ENCODE measurements around the gene ACTN1. TPM values are rescaled to one million over a fixed set of nuclear protein-coding genes. Genes with fewer than 3 reads are reported as not detected.
A peak's percentile ranks its signal among the peaks of the same experiment; 100 is the strongest.

The ACTN1 gene
- total RNA-seq, 4 donors from 2014 or later: 958 to 2,110 (median 1,439) TPM

DNA sequence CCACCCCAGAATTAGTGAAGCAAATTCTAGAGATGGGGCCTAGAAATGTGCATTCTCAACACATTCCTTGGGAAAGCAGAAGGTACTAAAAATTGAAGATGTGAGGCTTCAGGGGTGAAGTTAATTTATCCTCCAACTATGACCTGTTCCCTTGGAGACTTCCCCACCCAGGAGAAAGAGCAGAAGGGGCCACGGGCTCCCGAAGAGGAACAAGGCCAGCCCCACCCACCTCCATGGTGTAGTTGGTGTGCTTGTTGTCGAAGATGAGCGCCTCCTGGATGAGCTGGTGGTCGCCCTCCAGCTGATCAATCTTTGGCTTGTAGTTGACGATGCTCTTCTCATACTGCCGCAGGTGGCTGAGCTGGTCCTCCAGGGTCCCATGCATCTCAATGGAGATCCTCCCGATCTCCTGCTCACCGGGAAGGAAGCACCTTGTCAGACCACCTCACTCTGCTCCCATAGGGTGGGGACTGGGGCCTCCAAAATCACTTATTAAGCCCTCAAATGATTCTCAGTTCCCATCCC is 98.5 kb downstream of the ACTN1 start:
- H3K9me3 ChIP-seq: no peaks in the 10 kb centered on the region
- DNase-seq (ENCODE audit: extremely low spot score): no peak
- peaks cover 15 to 58% (median 46%) of the 10 kb centered on the region in 4 donors for H3K4me1 ChIP-seq
- intact Hi-C loops (cut with DNase I): no loop called here
- no peaks in the 10 kb centered on the region for H3K27me3 ChIP-seq
- H3K36me3 ChIP-seq: peaks cover 97 to 100% (median 99%) of the 10 kb centered on the region in 4 donors
- TF ChIP-seq POLR2A (IDR thresholded peaks at IDR 0.05; ENCODE audit: low read depth) (no peak), POLR2AphosphoS5 (IDR thresholded peaks at IDR 0.05) (no peak), EP300 (IDR thresholded peaks at IDR 0.05) (no peak)
- TF ChIP-seq, protein P1, sequence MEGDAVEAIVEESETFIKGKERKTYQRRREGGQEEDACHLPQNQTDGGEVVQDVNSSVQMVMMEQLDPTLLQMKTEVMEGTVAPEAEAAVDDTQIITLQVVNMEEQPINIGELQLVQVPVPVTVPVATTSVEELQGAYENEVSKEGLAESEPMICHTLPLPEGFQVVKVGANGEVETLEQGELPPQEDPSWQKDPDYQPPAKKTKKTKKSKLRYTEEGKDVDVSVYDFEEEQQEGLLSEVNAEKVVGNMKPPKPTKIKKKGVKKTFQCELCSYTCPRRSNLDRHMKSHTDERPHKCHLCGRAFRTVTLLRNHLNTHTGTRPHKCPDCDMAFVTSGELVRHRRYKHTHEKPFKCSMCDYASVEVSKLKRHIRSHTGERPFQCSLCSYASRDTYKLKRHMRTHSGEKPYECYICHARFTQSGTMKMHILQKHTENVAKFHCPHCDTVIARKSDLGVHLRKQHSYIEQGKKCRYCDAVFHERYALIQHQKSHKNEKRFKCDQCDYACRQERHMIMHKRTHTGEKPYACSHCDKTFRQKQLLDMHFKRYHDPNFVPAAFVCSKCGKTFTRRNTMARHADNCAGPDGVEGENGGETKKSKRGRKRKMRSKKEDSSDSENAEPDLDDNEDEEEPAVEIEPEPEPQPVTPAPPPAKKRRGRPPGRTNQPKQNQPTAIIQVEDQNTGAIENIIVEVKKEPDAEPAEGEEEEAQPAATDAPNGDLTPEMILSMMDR (IDR thresholded peaks at IDR 0.05): no peak
- H3K4me3 ChIP-seq: no peak overlapping the region
- WGBS: 86% methylated on average over 9 of the region's 9 CpGs
- H3K27ac ChIP-seq (replicated peaks in 1 of 4): peak overlapping the region; percentile 71 to 98 (median 90)

DNA sequence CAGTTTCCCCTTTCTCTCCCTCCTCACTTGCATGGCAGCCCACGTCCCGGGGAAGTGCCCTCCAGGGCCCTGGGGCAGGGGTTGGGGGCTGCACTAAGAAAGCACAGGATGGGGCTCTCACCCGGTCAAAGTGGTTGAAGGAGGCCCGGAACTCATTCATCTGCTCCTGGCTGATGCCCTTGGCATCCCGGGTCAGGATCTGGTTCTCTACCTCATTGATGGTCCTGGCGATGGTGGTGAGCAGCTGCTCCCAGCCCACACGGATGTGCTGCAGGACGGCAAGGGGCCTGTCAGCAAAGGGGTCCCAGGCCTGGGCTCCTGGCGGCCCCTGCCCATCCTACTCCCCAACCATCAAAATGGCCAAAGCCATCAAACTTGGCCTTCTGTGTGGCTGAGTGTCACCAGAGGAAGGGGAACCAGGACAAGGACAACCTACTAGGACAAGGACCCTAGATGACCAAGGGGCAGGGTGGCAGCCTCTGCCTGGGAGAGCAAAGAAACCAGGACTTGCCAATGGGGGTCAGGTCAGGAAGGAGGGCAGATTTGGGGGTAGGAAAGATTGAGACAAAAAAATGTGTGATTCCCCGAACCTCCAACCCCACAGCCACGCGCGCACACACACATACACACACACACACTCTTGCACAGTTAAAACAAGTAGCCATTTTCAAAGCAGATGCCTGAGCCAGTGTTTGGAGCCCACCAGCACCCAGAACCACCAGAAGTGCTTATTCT is 99.1 kb downstream of the ACTN1 start:
- H3K4me3 ChIP-seq: no peak overlapping the region
- peaks cover 12 to 52% (median 40%) of the 10 kb centered on the region in 4 donors for H3K4me1 ChIP-seq
- H3K27ac ChIP-seq (replicated peaks in 1 of 4): peak overlapping the region; percentile 71 to 98 (median 90)
- H3K27me3 ChIP-seq: no peaks in the 10 kb centered on the region
- no peak for DNase-seq (ENCODE audit: extremely low spot score)
- H3K9me3 ChIP-seq: no peaks in the 10 kb centered on the region
- peaks cover 97 to 100% (median 100%) of the 10 kb centered on the region in 4 donors for H3K36me3 ChIP-seq
- WGBS: 88% methylated on average over 9 of the region's 13 CpGs
- TF ChIP-seq, protein P1 (IDR thresholded peaks at IDR 0.05): no peak
- no peak for TF ChIP-seq EP300 (IDR thresholded peaks at IDR 0.05)
- no peak for TF ChIP-seq POLR2A (IDR thresholded peaks at IDR 0.05; ENCODE audit: low read depth)
- TF ChIP-seq POLR2AphosphoS5 (IDR thresholded peaks at IDR 0.05): no peak
- intact Hi-C loops (cut with DNase I): no loop called here

DNA sequence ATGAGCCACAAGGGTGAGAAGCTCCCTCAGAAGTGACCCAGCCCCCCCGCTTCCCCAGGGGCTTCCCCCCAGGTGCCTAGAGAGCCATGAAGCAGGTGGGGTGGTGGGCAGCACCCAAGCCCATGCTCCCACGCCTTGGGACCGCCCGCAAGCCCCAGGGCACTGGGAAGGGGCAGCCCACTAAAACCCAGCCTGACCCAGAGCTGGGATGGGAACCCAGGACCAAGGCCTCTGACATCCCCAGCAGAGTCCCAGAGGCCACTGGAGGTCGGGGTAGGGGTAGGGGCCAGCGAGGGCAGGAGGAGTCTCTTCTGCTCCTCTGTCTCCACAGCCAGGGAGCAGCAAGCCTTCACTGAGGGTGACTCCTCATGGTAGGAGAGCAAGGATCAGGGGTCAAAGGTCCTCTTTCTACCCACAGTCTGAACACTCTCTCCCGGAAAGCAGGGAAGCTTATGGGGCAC is 99.8 kb downstream of the ACTN1 start:
- Histone ChIP-seq H3K4me3 (no peak overlapping the region), H3K36me3 (peaks cover 97 to 100% (median 100%) of the 10 kb centered on the region in 4 donors), H3K4me1 (peaks cover 6 to 45% (median 33%) of the 10 kb centered on the region in 4 donors), H3K27ac (replicated peaks in 1 of 4) (peak overlapping the region; percentile 71 to 98 (median 90)), H3K9me3 (no peaks in the 10 kb centered on the region), H3K27me3 (no peaks in the 10 kb centered on the region)
- no peak for DNase-seq (ENCODE audit: extremely low spot score)
- WGBS: 89% methylated on average over 4 of the region's 7 CpGs
- TF ChIP-seq POLR2A (IDR thresholded peaks at IDR 0.05; ENCODE audit: low read depth) (no peak), POLR2AphosphoS5 (IDR thresholded peaks at IDR 0.05) (no peak), EP300 (IDR thresholded peaks at IDR 0.05) (no peak)
- TF ChIP-seq, protein P1 (IDR thresholded peaks at IDR 0.05): no peak
- intact Hi-C loops (cut with DNase I): no loop called here

DNA sequence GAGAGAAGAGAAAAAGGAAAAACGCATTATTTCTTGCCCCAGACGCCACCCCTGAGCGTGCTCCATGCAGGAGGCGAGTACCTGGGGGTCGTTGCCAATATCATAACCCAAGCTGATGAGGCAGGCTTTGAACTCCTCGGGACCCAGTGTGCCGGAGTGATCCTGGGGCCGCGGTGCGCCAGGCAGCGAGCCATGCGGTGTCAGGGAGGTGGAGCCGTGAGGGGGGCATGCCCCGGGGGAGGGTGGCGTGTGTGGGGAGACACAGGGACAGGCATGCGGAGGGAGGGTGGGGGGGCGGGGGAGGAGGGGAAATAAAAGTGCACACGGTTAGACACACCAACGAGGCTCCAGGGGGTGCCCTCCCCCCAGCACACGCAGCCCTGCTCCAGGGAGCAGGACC is 100.2 kb downstream of the ACTN1 start:
- WGBS: 76% methylated on average over 18 of the region's 20 CpGs
- intact Hi-C loops (cut with DNase I): no loop called here

More for the DNA sequence above, 100.2 kb downstream of the ACTN1 start:
- Histone ChIP-seq H3K27me3 (no peaks in the 10 kb centered on the region), H3K4me3 (no peak overlapping the region), H3K4me1 (peaks cover 1 to 41% (median 29%) of the 10 kb centered on the region in 4 donors), H3K9me3 (no peaks in the 10 kb centered on the region), H3K36me3 (peaks cover 97 to 100% (median 100%) of the 10 kb centered on the region in 4 donors), H3K27ac (replicated peaks in 1 of 4) (peak overlapping the region; percentile 71 to 98 (median 90))
- no peak for DNase-seq (ENCODE audit: extremely low spot score)
- no peak for TF ChIP-seq POLR2AphosphoS5 (IDR thresholded peaks at IDR 0.05)
- TF ChIP-seq, protein P1 (IDR thresholded peaks at IDR 0.05): no peak
- no peak for TF ChIP-seq EP300 (IDR thresholded peaks at IDR 0.05)
- no peak for TF ChIP-seq POLR2A (IDR thresholded peaks at IDR 0.05; ENCODE audit: low read depth)

All from esophagus muscularis mucosa (tissue), 4 donors.